HCT116 (cell line): ENCODE results near the gene TSC22D4. TPM values are rescaled to one million over a fixed set of nuclear protein-coding genes. Genes with fewer than 3 reads are reported as not detected.
"Not testable (repeated sequence)": the region's sequence is repeated elsewhere in the genome, so short reads cannot be mapped to it uniquely, and the experiment has no call there.

Experiments used
- ATAC-seq: fragments of 200-7000 bp; cut with Tn5 transposase; 2 replicates; pipeline ENCODE4 v1.9.1; 2020; ENCODE audit warnings: mild to moderate bottlenecking, moderate library complexity
- BruUV-seq: library from RNA; stranded (reverse); fragments of 400-500 nt; replicated peaks from 2 replicates; lab custom pipeline; 2021; lab: Mats Ljungman, UMichigan
- CTCF ChIA-PET: fragments of 300-600 bp; sonication (Branson Sonifier 250); formaldehyde crosslinking; loops from one replicate; lab custom pipeline; 2021; ENCODE audit warnings: antibody characterized with exemption; lab: Charles Lee
- POLR2A ChIA-PET: fragments of 300-600, 350-600 bp; sonication (Branson Sonifier 250); formaldehyde crosslinking; loops from one replicate; lab custom pipeline; 2021; ENCODE audit warnings: antibody characterized with exemption; lab: Charles Lee
- RAD21 ChIA-PET, 2 experiments: fragments of 300-600 bp; sonication (Branson Sonifier 250); formaldehyde crosslinking; loops; one replicate each; lab custom pipeline; 2023; ENCODE audit warnings: low total read pairs in 2 of 2; ENCODE audit not compliant: uncharacterized antibody in 2 of 2, unreplicated experiment in 2 of 2, low non-redundant PET in 1 of 2; lab: Charles Lee
- DNase-seq: peaks from one replicate; pipeline ENCODE4 v3.0.0-alpha.2; 2010; ENCODE audit warnings: low read depth, low spot score
- H2AFZ ChIP-seq: fragments of 200-600 bp; shearing (Covaris generic), sonication (generic); 2 replicates; pipeline ENCODE4 v1.6.1; 2017; ENCODE audit warnings: low read depth, mixed run types, mixed read lengths, antibody characterized with exemption, low read length; ENCODE audit not compliant: poor library complexity, severe bottlenecking
- H3K27ac ChIP-seq: 2 replicates; pipeline ENCODE4 v1.5.1; 2012; ENCODE audit warnings: low read depth, low read length
- H3K27me3 ChIP-seq: fragments of 200-600 bp; sonication (generic); 2 replicates; pipeline ENCODE4 v1.6.1; 2016; ENCODE audit warnings: mixed run types, low read length, mixed read lengths; ENCODE audit not compliant: insufficient read depth
- H3K36me3 ChIP-seq, 2 experiments: fragments of 200-500 bp in 1 of 2; fragments of 200-600 bp in 1 of 2; sonication (Bioruptor generic) in 1 of 2; sonication (generic) in 1 of 2; 2 replicates each; pipeline versions ENCODE4 v1.5.1 to v1.6.1; 2014 to 2016; ENCODE audit warnings: low read length in 2 of 2, inconsistent platforms in 1 of 2, mixed read lengths in 1 of 2, mixed run types in 1 of 2; ENCODE audit not compliant: insufficient read depth in 2 of 2, control insufficient read depth in 1 of 2
- H3K4me1 ChIP-seq, 2 experiments: fragments of 200-600 bp in 1 of 2; sonication (generic) in 1 of 2; 2 replicates each; pipeline versions ENCODE4 v1.5.1 to v1.6.1; 2012 to 2017; ENCODE audit warnings: low read length in 2 of 2, inconsistent platforms in 1 of 2, mild to moderate bottlenecking in 1 of 2, mixed read lengths in 1 of 2, mixed run types in 1 of 2, moderate library complexity in 1 of 2; ENCODE audit not compliant: insufficient read depth in 2 of 2, control insufficient read depth in 1 of 2
- H3K4me2 ChIP-seq: fragments of 200-600 bp; sonication (generic); 2 replicates; pipeline ENCODE4 v1.6.1; 2017; ENCODE audit warnings: mixed run types, low read length, mixed read lengths
- H3K4me3 ChIP-seq, 2 experiments: fragments of 200-600 bp in 1 of 2; sonication (generic) in 1 of 2; replicated peaks in 1 of 2; 2 replicates each; pipeline ENCODE4 v1.5.1; 2011 to 2016; ENCODE audit warnings: low read length in 2 of 2, control low read depth in 1 of 2, low read depth in 1 of 2, mild to moderate bottlenecking in 1 of 2, mixed read lengths in 1 of 2, mixed run types in 1 of 2
- H3K79me2 ChIP-seq: fragments of 200-600 bp; sonication (generic); 2 replicates; pipeline ENCODE4 v1.6.1; 2017; ENCODE audit warnings: mild to moderate bottlenecking, mixed run types, low read length, moderate library complexity, mixed read lengths; ENCODE audit not compliant: insufficient read depth
- H3K9ac ChIP-seq: fragments of 200-600 bp; sonication (generic); 2 replicates; pipeline ENCODE4 v1.6.1; 2016; ENCODE audit warnings: low read length, mixed read lengths
- H3K9me2 ChIP-seq: fragments of 200-600 bp; sonication (generic), shearing (Covaris generic); 2 replicates; pipeline ENCODE4 v1.6.1; 2017; ENCODE audit warnings: mixed run types, mild to moderate bottlenecking, moderate library complexity; ENCODE audit not compliant: insufficient read depth
- H3K9me3 ChIP-seq, 2 experiments: fragments of 200-500 bp in 1 of 2; fragments of 200-600 bp in 1 of 2; sonication (Bioruptor generic) in 1 of 2; sonication (generic) in 1 of 2; 2 replicates each; pipeline ENCODE4 v1.6.1; 2014 to 2017; ENCODE audit warnings: low read length in 2 of 2, mixed read lengths in 2 of 2, inconsistent platforms in 1 of 2, low read depth in 1 of 2, mild to moderate bottlenecking in 1 of 2, mixed run types in 1 of 2, moderate library complexity in 1 of 2; ENCODE audit not compliant: control insufficient read depth in 1 of 2, insufficient read depth in 1 of 2
- H4K20me1 ChIP-seq: fragments of 200-600 bp; sonication (generic), shearing (Covaris generic); 2 replicates; pipeline ENCODE4 v1.6.1; 2017; ENCODE audit warnings: mixed run types, mild to moderate bottlenecking, moderate library complexity; ENCODE audit not compliant: insufficient read depth
- EZH2 ChIP-seq: fragments of 200-600 bp; sonication (generic); IDR thresholded peaks from 2 replicates; pipeline ENCODE4 v1.6.1; 2017; ENCODE audit warnings: antibody characterized with exemption, mixed run types
- REST ChIP-seq: IDR thresholded peaks from 2 replicates; pipeline ENCODE4 v1.6.1; 2012; ENCODE audit warnings: low read depth
- SIN3A ChIP-seq: IDR thresholded peaks from 2 replicates; pipeline ENCODE4 v1.6.1; 2012; ENCODE audit warnings: low read depth
- YY1 ChIP-seq: IDR thresholded peaks from 2 replicates; pipeline ENCODE4 v1.6.1; 2011; ENCODE audit warnings: low read length, low read depth, moderate library complexity, mild to moderate bottlenecking; ENCODE audit not compliant: insufficient replicate concordance; ENCODE audit errors: extremely low read depth
- intact Hi-C: fragments of 100-400 bp; cut with micrococcal nuclease; formaldehyde crosslinking; loops from 2 replicates; pipeline ENCODE4 v1.10.0; 2022
- total RNA-seq: library from RNA; stranded (reverse); gene quantifications from one replicate; pipeline ENCODE4 v1.2.1, GENCODE V29; 2021; ENCODE audit not compliant: unreplicated experiment

Gene TSC22D4
- total RNA-seq, 1 experiment from 2014 or later: 36.9 TPM

- TF ChIP-seq REST: no peak
- no peak for TF ChIP-seq SIN3A
- no peak for TF ChIP-seq EZH2
- no peak for TF ChIP-seq YY1
- TF ChIP-seq, all 23 proteins: peak for 0
- no peaks in the 10 kb centered on the region for H3K36me3 ChIP-seq
- no TSS peak for BruUV-seq
- no peaks in the 10 kb centered on the region for H3K9me3 ChIP-seq
- no peaks in the 10 kb centered on the region for H3K9me2 ChIP-seq
- H2AFZ ChIP-seq: no peak overlapping the region
- no peak overlapping the region for H3K9ac ChIP-seq
- H3K79me2 ChIP-seq: no peaks in the 10 kb centered on the region
- ChIA-PET POLR2A (interaction anchor here (0.7 kb wide), 1 partner anchor 1504 kb away, joined by 3 read pairs; no protein-coding TSS in a partner anchor), CTCF (interaction anchor here (0.7 to 2.4 kb wide), 5 partner anchors 8 to 137 kb away, joined by 4 to 12 read pairs (median 7); partner anchors contain the start of genes FBXO24, LRCH4, MEPCE and PPP1R35), RAD21 (no interaction called here)
- no peak overlapping the region for H3K27ac ChIP-seq
- no peaks in the 10 kb centered on the region for H3K27me3 ChIP-seq
- ATAC-seq (no peak), DNase-seq (no peak)
- intact Hi-C loops: no loop called here
- no peak overlapping the region for H3K4me2 ChIP-seq
- peaks cover 2 to 23% of the 10 kb centered on the region in 2 experiments; a peak in 3 of 4 replicates for H3K4me1 ChIP-seq
- no peaks in the 10 kb centered on the region for H4K20me1 ChIP-seq
- no peak overlapping the region for H3K4me3 ChIP-seq
Observed at GRCh38 chr7:100449190-100449795, 29.7 kb downstream of the TSC22D4 start.

GRCh38 chr7:100447363-100447762 is 31.7 kb downstream of the TSC22D4 start:
- DNase-seq, H3K9ac ChIP-seq, H3K4me2 ChIP-seq, H3K79me2 ChIP-seq, H3K27me3 ChIP-seq, H3K27ac ChIP-seq, H4K20me1 ChIP-seq, ATAC-seq, CTCF ChIA-PET, H2AFZ ChIP-seq, H3K4me3 ChIP-seq, H3K9me2 ChIP-seq, H3K36me3 ChIP-seq, intact Hi-C loops, BruUV-seq, H3K9me3 ChIP-seq, RAD21 ChIA-PET: not testable (repeated sequence)
- H3K4me1 ChIP-seq: peaks cover 2 to 27% of the 10 kb centered on the region in 2 experiments; a peak in 3 of 4 replicates
- POLR2A ChIA-PET: interaction anchor here (0.7 kb wide), 1 partner anchor 160 kb away, joined by 3 read pairs; no protein-coding TSS in a partner anchor
